CD4-positive, alpha-beta T cell treated with Interferon alpha-2 for 1 hour (primary cell): ENCODE measurements around the gene GABPB2.

ENCODE experiments used
- DNase-seq, 2 donors: peaks; one replicate each; pipeline ENCODE4 v3.0.0-alpha.2; 2020 to 2022

Gene GABPB2

DNA sequence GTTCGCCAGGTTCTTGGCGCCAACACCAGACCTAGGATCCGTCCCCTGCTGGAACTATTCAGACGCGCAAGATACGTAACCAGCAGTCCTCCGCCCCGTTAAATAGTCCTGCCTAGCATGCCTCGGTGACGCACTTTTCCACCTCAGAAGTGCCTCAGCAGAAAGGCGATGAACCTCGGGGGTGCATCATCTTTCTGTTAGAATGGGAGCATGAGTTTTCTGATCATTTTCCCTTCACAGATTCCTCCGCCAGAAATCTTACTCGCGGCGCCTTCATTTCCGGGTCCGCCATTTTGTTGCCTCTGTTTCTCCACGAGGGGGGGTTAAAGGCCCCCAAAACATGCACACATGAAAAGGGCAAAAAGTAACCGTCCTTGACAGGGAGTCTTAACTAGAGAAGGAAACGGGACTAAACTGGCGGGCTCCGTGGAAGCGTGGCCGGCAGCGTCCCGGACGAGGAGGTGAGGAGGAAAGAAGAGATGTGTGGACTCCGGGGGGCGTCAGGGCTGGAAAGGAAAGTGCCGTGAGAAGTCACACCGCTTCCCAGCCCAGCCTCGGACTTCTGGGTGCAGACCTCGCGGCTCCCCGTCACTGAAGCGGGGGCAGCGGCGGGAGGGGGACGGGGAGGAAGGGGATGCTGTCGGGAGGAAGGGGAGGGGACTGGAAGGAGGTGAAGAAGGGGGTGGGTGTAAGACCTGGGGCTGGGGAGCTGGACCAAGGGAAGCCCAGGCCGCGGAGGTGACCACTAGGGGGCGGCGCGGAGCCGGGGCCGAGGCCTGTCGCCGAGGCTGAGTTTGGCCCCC, at the start of gene GABPB2:
TSS of gene GABPB2 (plus strand) at position 288 of the 803 bp plus-strand sequence. CDS start 17,429 bp downstream, outside the sequence.
- peak; percentile 84 to 89 for DNase-seq

GRCh38 chr1:151024540-151025146, 45.9 kb upstream of the GABPB2 start:
- DNase-seq: peak; percentile 87 to 91

DNA sequence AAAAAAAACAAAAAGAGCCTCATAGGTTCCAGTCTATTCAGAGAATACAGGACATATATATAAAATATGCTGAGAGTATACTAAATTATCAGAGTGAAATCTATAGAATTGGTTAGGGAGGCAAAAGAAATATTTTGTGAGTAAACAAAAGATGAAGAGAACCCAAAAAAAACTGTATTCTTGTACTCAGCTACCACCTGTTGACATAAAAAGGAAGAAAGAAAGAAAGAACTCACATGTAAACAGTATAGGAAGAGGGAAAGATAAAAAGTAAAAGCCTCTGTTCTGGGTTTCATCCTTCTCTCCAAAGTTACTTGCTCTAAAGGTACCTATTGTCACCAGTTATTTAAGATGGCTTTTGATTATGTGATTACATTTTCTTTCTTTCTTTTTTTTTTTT, 44.1 kb upstream of the GABPB2 start:
- no peak for DNase-seq

GRCh38 chr1:151032164-151032563, 38.4 kb upstream of the GABPB2 start:
- DNase-seq: no peak

DNA sequence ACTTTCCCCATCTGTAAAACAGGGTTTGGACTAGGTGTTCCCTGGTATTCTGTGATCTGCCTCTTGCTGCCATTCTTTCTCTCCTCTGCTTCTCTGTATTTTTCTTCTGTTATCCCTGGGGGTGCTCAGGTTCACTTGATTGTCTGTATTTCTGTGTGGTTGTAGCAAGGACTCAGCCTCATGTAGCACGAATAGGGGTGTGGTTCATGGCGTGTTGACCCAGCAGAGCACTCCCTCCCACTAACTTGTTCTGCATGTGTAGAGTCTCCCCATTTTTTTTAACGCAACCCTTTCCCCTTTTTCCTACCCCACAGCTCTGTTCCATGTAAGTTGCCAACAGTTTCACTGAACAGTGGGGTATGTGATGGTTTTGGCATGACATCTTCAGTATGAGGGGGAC, 35.4 kb upstream of the GABPB2 start:
- DNase-seq: no peak

DNA sequence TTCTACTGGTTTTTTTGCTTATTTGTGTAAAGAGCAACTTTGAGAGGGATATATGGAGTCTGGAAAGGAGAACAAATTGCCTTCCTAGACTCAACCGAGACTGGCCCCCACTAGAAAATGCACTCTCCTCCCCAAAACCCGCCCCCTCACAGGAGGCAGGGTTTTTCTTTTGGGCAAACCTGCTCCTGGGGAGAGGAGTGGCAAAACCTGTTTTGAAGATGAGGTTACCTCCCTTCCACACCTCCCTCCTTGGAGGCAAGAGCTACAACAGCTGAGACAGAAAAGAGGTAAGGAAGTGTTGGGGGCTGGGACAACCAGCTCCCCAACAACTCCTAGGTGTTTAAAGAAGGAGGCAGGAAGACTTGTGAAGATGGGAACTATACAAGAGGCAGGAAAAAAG, 34.2 kb upstream of the GABPB2 start, which contains the start of gene BNIPL:
TSS of gene BNIPL (plus strand) at position 231 of the 400 bp plus-strand sequence. CDS start at position 371, 140 bp downstream.
- DNase-seq: no peak

DNA sequence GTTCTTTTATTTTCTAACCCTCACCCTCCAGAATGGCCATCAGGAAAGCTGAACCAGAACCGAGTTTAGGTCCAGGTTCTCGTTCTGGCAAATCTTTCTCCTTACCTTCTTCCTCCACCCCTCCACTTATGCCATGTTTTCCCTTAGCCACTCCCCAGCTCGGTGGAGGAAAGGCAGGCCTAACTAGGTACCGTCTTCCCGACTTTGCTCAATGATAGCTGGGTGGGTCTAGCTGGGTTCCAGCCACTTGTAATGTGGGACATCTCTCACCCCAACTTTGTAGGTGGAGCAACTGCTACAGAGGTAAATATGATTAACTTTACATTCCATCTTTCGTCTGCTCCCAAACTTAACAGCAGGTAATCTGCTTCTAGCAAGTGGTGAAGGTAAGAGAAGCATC, 33.5 kb upstream of the GABPB2 start:
- DNase-seq: no peak

DNA sequence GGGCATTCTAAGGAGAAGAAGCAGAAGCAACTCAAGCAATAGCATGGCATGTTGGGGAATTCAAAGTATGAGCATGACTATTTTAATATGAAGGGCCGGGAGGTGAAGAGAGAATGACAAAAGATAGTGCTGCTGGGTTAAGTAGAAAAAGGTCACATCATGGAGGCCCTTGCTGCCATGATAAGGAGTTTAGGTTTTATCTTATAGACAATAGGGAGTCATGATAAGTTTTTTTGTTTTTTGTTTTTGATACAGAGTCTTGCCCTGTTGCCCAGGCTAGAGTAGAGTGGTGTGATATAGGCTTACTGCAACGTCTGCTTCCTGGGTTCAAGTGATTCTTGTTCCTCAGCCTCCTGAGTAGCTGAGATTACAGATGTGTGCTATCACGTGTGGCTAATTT, 31.0 kb upstream of the GABPB2 start:
- DNase-seq: no peak

DNA sequence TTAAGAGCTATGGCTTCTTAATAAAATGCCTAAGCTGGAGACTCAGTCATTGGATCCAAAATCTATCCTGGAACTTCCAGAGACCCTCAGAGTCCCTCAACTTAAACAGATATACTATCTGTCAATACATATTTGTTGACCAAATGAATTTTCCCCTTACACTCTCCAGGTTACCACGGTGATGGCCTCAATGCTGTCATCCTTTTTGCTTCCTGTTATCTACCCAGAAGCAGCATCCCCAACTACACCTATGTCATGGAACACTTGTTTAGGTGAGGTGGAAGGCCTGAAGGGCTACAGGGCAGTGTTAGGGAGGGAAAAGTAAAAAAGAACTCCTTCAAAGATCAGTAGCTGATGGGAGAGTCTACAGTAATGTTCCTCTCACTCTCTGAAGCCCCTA, 27.4 kb upstream of the GABPB2 start:
- DNase-seq: peak in 1 of 2 donors; percentile 26

DNA sequence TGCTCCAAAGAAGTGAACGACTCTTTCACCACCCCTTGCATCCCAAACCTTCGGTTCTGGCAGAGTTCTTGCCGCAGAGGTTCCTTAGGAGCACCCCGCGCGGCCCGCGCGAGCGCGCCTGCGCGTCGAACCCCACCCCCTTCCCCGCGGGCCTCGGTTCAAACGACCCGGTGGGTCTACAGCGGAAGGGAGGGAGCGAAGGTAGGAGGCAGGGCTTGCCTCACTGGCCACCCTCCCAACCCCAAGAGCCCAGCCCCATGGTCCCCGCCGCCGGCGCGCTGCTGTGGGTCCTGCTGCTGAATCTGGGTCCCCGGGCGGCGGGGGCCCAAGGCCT, 23.0 kb upstream of the GABPB2 start, which contains the start of gene C1orf56:
TSS of gene C1orf56 (plus strand) at position 161 of the 334 bp plus-strand sequence. CDS start at position 258, 97 bp downstream.
- DNase-seq: peak; percentile 54 to 73

- peak; percentile 59 to 72 for DNase-seq
These were observed 22.5 kb upstream of the GABPB2 start for GRCh38 chr1:151047925-151048644.

- no peak for DNase-seq
These were observed 21.9 kb upstream of the GABPB2 start for GRCh38 chr1:151048645-151049032.

DNA sequence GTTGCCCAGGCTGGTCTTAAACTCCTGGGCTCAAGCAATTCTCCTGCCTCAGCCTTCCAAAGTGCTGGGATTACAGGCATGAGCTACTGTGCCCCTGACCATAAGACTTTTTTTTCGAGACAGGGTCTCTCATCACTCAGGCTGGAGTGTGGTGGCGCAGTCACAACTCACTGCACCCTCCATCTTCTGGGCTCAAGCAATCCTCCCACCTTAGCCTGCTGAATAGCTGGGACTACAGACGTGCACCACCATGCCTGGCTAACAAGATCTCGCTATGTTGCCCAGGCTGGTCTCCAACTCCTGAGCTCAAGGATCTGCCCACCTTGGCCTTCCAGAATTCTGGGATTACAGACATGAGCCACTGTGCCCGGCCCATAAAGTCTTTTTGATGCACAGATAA, 21.1 kb upstream of the GABPB2 start:
- DNase-seq: peak in 1 of 2 donors; percentile 17

- DNase-seq: no peak
These were observed 20.4 kb upstream of the GABPB2 start for GRCh38 chr1:151050051-151050688.

GRCh38 chr1:151051356-151052009, 19.1 kb upstream of the GABPB2 start:
- no peak for DNase-seq

DNA sequence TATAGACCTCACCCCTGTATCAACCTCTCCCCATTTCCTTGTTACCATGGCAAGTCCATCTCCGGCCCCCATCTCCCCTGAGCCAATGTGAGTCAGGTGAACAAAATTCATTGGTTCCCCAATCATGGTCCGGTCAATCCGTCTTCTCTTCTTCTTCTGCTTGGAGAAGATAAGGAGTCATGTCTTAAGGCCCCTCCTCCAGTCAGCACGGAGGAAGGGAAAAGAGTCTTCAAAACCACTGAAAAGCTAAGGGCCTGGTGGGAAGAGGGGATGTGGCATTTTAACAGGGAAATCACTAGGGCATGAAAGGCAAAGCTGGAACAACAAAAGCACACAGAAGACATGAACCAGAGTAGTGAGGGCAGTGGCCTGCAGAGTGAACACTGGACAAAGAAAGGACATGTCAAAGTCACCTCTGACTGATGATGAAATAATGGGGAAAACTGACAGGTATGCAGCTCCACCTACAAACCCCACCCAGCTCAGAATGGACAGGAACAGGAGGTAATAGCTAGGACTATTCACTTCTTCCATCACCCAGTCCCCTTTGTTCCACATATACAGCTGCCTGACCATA, 15.5 kb upstream of the GABPB2 start:
- no peak for DNase-seq

DNA sequence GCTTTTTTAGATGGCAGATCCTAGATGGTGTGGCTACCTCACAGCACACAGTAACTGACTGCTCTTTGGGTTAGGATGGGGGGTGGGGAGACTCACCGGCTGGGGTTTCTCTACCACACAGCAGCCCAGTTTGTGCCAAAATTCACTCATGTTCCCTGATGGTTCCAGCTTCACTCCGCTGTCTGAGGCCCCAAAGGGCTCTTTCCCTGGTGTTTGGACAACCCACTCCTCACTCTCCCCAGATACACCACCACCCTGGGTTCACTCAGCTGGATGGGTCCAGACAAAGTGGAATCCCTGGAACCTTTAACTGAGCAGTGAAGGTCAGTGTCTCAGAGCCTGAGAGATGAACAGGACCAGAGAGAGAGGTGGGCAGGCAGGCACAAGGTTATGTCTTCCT, 15.0 kb upstream of the GABPB2 start:
- peak in 1 of 2 donors; percentile 23 for DNase-seq

- peak; percentile 42 to 77 for DNase-seq
These were observed 14.4 kb upstream of the GABPB2 start for GRCh38 chr1:151056149-151056548.

GRCh38 chr1:151058692-151059091, 11.9 kb upstream of the GABPB2 start:
- DNase-seq: peak in 1 of 2 donors; percentile 28

DNA sequence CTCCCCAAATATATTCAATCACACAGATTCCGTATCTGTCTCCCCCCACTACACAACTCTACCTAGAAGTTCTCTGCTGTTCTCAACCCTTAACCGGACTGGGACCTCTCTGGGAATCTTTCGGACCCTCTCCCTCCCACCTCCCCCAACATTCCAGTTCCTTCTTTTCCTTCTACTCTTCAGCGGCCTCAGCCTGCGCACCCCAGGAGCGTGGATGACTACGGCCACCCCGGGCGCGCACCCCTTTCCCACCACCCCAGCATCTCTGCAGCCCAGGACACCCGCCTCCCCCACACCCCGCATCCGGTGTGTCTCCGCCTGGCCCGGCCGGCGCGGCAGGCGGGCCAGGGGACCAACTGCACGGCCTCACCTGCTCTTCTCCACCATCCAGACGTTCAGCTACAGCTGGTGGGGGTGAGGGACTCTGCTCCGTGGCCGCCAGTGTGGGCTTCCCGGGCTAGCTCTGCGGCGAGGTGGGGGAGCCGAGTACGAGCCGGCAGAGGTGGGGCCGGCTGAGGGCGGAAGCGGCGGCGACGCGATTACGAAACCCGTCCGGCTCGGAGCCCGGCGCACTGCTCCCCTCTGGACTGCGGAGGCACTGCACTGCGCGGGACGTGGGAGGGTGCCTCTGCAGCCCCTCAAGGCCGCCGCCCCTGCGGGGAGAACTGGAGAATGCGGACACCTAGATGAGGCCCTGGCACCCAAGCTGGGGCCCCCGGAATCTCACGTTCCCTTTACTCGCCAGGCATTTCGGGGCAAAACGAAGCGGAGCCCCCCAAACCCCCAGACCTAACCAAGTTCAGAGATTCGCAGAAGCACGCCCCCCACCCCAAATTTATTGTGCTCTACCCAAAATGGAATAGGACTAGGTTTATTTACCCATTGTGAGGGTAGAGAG, 11.2 kb upstream of the GABPB2 start, which contains the start of gene CDC42SE1:
TSS of gene CDC42SE1 (minus strand) at position 514 of the 898 bp plus-strand sequence. CDS start 3,892 bp downstream, outside the sequence.
- peak; percentile 85 to 89 for DNase-seq
